ENCODE data around the gene RHBG. TPM values are rescaled to one million over a fixed set of nuclear protein-coding genes. Genes with fewer than 3 reads are reported as not detected.

The RHBG gene
- total and polyA plus RNA-seq, 8 donors, result 0.16 to 3.5 (median 0.58) TPM

DNA sequence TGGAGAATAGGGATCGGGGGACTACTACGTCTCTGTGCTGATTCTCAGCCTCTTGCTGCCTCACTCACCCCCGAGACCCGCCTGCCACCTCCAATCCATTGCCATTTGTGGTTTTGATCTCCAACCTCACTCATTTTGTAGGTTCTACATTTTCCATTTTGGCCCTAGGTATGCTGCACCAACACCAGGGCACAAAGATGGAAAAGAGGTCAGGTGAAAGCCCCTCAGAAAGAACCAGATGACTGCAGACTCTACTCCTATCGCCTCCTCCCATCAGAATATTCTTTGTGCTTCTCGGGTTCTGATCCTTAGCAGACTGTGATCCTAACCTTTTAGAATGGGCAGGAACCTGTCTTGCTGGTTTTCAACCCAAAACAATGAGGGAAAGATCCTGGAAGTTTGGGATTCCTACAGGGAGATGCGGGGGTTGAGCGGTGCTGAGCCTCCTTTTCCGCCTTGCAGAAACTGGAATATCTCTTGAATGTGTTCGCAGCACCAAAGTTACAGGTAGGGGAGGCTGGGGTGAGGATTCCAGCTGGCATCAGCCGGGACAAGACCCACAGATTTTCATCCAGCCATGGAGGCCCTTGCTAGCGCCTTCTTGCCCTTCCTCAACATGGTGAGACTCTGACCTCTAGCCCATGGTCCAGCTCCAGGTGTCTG is 53.1 kb downstream of the RHBG start:
- Histone ChIP-seq H3K4me1 (peaks cover 4 to 20% (median 11%) of the 10 kb centered on the region in 3 donors), H3K27me3 (peaks cover 0 to 27% (median 0%) of the 10 kb centered on the region in 4 donors), H3K27ac (no peak overlapping the region), H3K9me3 (no peaks in the 10 kb centered on the region), H3K4me3 (peak overlapping the region in 2 of 4 donors; percentile 17 to 39), H3K36me3 (no peaks in the 10 kb centered on the region)
- no peak for DNase-seq
- FAIRE-seq, result no peak
- peak in 1 of 4 donors; percentile 2 for ATAC-seq
- 41 to 42% methylated on average over 12 of the region's 12 CpGs for WGBS, 2 donors
- TF ChIP-seq CTCF (IDR thresholded peaks at IDR 0.05), result no peak
- intact Hi-C loops (cut with DNase I), result no loop called here

GRCh38 chr1:156422602-156423091 is 53.6 kb downstream of the RHBG start:
- DNase-seq, result peak in 3 of 6 donors; percentile 42 to 49 (median 48)
- peaks cover 0 to 22% (median 0%) of the 10 kb centered on the region in 4 donors for H3K27me3 ChIP-seq

DNA sequence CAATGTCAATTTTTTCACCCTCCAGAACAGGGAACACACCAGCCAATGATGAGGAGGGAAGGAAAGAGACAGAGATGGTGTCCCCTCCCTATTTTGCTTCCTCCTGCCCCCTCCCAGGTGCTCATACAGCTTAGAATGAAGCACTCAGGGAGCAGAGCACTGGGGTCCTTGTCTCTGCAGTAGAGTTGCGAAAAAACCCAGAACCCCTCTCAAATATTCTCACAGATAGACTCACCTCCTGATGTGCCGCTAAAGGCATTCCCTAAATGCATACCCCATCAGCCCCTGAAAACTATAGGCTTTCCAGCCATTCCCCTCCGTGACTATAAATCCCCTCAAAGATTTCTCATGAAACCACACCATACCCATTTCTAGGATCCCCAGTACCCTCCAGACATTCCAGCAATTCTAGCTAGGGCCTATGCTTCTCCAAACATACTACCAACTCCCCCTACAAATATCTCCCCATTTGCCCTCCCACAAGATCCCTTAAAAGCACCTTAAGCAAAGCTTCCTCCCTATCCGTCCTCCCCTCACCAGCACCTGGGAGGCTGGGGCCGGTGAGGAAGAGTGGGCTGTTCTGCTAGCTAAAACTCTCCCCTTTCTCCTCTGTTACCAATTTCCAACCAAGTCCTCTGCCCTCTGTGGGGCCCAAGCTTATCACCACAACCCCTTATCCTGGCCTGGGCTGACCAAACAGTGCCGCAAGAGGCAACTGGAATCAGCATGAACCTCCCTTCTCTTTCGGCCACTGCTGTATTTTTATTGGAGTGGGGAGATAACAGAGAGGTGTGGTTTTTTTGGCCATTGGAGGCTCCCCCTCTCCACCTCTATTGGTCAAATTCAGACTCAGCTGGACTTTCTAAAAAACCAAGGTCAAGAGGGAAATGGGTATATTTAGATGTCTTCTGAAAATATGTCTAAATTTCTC is 54.7 kb downstream of the RHBG start:
- intact Hi-C loops (cut with DNase I), result no loop called here
- peaks cover 4 to 20% (median 11%) of the 10 kb centered on the region in 3 donors for H3K4me1 ChIP-seq
- peaks cover 0 to 20% (median 0%) of the 10 kb centered on the region in 4 donors for H3K27me3 ChIP-seq
- H3K36me3 ChIP-seq, result no peaks in the 10 kb centered on the region
- FAIRE-seq (no peak), DNase-seq (no peak), ATAC-seq (no peak)
- no peak overlapping the region for H3K27ac ChIP-seq
- no peaks in the 10 kb centered on the region for H3K9me3 ChIP-seq
- 77% methylated on average over 7 of the region's 7 CpGs for WGBS, 2 donors
- no peak for TF ChIP-seq CTCF (IDR thresholded peaks at IDR 0.05)
- H3K4me3 ChIP-seq, result no peak overlapping the region

More at GRCh38 chr1:156422602-156423091, 53.6 kb downstream of the RHBG start:
- FAIRE-seq (no peak), ATAC-seq (peak; percentile 63 to 74 (median 68))
- TF ChIP-seq CTCF (IDR thresholded peaks at IDR 0.05), result no peak
- Histone ChIP-seq H3K36me3 (no peaks in the 10 kb centered on the region), H3K4me3 (no peak overlapping the region), H3K27ac (no peak overlapping the region), H3K4me1 (peaks cover 4 to 20% (median 11%) of the 10 kb centered on the region in 3 donors), H3K9me3 (no peaks in the 10 kb centered on the region)
- 16 to 22% methylated on average over 15 of the region's 15 CpGs for WGBS, 2 donors
- intact Hi-C loops (cut with DNase I), result no loop called here

GRCh38 chr1:156424806-156425432 is 55.9 kb downstream of the RHBG start:
- TF ChIP-seq CTCF (IDR thresholded peaks at IDR 0.05), result no peak
- H3K27ac ChIP-seq, result no peak overlapping the region
- no peaks in the 10 kb centered on the region for H3K36me3 ChIP-seq
- no peak for DNase-seq
- no peak for FAIRE-seq
- WGBS, 2 donors, result 79 to 84% methylated on average over 10 of the region's 10 CpGs
- intact Hi-C loops (cut with DNase I), result no loop called here
- peaks cover 4 to 20% (median 11%) of the 10 kb centered on the region in 3 donors for H3K4me1 ChIP-seq
- H3K27me3 ChIP-seq, result peaks cover 0 to 16% (median 0%) of the 10 kb centered on the region in 4 donors
- ATAC-seq, result no peak
- H3K9me3 ChIP-seq, result no peaks in the 10 kb centered on the region
- no peak overlapping the region for H3K4me3 ChIP-seq

All from pancreas (tissue), 10 donors.